ENCODE results near the gene ZNF618.

DNA sequence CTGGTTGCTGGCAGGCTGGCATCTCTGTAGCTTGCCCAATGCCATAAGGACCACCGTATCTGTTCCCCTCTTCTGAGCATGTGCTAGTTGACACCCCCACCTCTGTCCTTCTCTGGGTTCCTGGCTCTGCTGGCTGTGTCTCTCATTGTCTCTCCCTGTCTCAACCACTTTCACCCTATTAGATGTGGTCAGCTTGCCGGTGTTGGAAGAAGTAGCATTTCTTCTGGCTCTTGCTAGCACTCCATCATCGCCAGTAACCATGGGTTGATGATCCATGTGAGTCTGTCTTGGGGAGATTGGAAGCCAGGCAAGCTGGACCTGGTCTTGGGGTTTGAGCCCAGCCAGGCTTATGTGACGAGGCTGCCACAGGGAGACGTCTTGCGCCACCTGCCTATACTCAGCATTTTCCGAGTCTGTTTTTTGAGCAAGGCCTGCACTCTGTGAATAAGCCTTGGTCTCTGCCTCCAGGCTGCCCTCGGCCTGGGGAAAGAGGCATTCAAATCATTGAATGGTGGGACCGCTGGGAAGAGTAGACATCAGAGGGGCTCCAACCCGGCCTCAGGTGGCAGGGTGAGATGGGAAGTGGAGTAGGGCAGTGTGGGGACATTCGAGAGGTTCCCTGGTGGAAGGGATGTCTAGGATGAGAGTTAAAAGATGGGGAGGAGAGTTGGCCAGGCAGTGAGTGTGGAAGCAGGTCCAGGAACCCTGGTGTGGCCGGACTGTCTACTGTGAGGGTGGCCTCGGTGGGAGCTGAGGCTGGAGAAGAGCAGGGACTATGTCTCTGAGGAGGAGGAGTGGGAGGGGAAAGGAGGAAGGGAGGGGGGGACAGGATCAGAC is 74.3 kb downstream of the ZNF618 start:
- TF ChIP-seq, protein P1, sequence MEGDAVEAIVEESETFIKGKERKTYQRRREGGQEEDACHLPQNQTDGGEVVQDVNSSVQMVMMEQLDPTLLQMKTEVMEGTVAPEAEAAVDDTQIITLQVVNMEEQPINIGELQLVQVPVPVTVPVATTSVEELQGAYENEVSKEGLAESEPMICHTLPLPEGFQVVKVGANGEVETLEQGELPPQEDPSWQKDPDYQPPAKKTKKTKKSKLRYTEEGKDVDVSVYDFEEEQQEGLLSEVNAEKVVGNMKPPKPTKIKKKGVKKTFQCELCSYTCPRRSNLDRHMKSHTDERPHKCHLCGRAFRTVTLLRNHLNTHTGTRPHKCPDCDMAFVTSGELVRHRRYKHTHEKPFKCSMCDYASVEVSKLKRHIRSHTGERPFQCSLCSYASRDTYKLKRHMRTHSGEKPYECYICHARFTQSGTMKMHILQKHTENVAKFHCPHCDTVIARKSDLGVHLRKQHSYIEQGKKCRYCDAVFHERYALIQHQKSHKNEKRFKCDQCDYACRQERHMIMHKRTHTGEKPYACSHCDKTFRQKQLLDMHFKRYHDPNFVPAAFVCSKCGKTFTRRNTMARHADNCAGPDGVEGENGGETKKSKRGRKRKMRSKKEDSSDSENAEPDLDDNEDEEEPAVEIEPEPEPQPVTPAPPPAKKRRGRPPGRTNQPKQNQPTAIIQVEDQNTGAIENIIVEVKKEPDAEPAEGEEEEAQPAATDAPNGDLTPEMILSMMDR (conservative IDR thresholded peaks at IDR 0.05; ENCODE audit: low read length) = no peak
- no peak for TF ChIP-seq EZH2phosphoT487 (IDR thresholded peaks at IDR 0.05; ENCODE audit: borderline replicate concordance, low read depth, low read length)
